ENCODE results near the gene TNFSF9.
"Not testable (repeated sequence)": the region's sequence is repeated elsewhere in the genome, so short reads cannot be mapped to it uniquely, and the experiment has no call there.

Gene TNFSF9

GRCh38 chr19:6576869-6577475, 46.1 kb downstream of the TNFSF9 start:
- H3K27ac ChIP-seq (ENCODE audit: insufficient read depth, low read depth, low read length, poor library complexity, severe bottlenecking) = no peak overlapping the region
- H3K36me3 ChIP-seq (ENCODE audit: control insufficient read depth, insufficient read depth, low read length) = no peaks in the 10 kb centered on the region
- no peaks in the 10 kb centered on the region for H3K27me3 ChIP-seq (ENCODE audit: control insufficient read depth, insufficient read depth, low read length, poor library complexity, severe bottlenecking)
- H3K4me3 ChIP-seq (ENCODE audit: insufficient read depth, low read depth, low read length) = no peak overlapping the region
- no peaks in the 10 kb centered on the region for H3K4me1 ChIP-seq (ENCODE audit: control insufficient read depth, insufficient read depth, low read length)
- no peaks in the 10 kb centered on the region for H3K9me3 ChIP-seq (ENCODE audit: control insufficient read depth, low read length)
- 78% methylated on average over 5 of the region's 5 CpGs for WGBS, 2 experiments

GRCh38 chr19:6577476-6578125, 46.8 kb downstream of the TNFSF9 start:
- Histone ChIP-seq H3K9me3 (ENCODE audit: control insufficient read depth, low read length) (no peaks in the 10 kb centered on the region), H3K27ac (ENCODE audit: insufficient read depth, low read depth, low read length, poor library complexity, severe bottlenecking) (no peak overlapping the region), H3K36me3 (ENCODE audit: control insufficient read depth, insufficient read depth, low read length) (no peaks in the 10 kb centered on the region), H3K4me3 (ENCODE audit: insufficient read depth, low read depth, low read length) (no peak overlapping the region), H3K27me3 (ENCODE audit: control insufficient read depth, insufficient read depth, low read length, poor library complexity, severe bottlenecking) (no peaks in the 10 kb centered on the region), H3K4me1 (ENCODE audit: control insufficient read depth, insufficient read depth, low read length) (no peaks in the 10 kb centered on the region)
- 88 to 89% methylated on average over 5 of the region's 5 CpGs for WGBS, 2 experiments

DNA sequence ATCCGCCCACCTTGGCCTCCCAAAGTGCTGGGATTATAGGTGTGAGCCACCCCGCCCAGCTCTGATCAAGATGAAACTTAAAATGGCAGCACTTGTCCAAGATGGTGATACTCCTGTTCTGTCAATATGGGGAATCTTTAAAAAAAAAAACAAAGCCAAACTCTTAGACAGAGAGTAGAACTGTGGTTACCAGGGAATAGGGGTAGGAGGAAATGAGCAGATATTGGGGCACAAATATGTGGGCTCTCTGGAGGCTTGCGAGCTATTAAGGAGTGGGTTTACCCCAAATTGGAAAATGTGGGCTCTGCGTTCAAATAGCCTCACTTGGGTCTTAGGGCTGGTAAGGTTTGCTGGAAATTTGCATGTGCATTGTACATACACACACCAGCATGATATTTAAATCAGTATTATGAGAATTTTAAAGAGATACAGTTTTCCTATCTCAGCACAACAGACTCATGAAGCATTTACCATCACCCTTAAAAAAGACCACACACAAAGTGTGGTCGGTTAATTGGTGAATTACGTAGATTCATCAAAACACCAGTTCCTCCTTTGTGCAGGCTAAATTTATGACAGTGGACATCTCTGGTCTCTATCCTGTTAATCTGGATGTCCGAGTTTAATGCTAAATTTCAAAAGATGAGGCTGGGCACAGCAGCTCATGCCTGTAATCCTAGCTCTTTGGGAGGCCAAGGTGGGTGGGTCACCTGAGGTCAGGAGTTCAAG, 48.8 kb downstream of the TNFSF9 start:
- no peak overlapping the region for H3K4me3 ChIP-seq (ENCODE audit: insufficient read depth, low read depth, low read length)
- 86 to 89% methylated on average over 7 of the region's 7 CpGs for WGBS, 2 experiments
- H3K36me3 ChIP-seq (ENCODE audit: control insufficient read depth, insufficient read depth, low read length) = no peaks in the 10 kb centered on the region
- no peak overlapping the region for H3K27ac ChIP-seq (ENCODE audit: insufficient read depth, low read depth, low read length, poor library complexity, severe bottlenecking)
- H3K9me3 ChIP-seq (ENCODE audit: control insufficient read depth, low read length) = no peaks in the 10 kb centered on the region
- H3K27me3 ChIP-seq (ENCODE audit: control insufficient read depth, insufficient read depth, low read length, poor library complexity, severe bottlenecking) = no peaks in the 10 kb centered on the region
- H3K4me1 ChIP-seq (ENCODE audit: control insufficient read depth, insufficient read depth, low read length) = no peaks in the 10 kb centered on the region

DNA sequence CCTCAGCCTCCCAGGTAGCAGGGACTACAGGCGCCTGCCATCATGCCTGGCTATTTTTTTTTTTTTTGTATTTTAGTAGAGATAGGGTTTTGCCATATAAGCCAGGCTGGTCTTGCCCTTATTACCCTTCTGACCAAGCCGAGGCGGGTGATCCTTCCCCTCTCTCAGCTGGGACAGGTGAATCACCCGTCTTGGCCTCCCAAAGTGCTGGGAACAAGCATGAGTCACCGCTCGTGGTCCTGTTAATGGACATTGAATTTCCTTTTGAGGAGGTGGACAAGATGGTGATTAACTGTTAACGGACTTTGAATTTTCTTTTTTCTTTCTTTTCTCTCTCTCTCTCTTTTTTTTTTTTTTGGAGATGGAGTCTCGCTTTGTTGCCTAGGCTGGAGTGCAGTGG, 49.5 kb downstream of the TNFSF9 start:
- H3K36me3 ChIP-seq (ENCODE audit: control insufficient read depth, insufficient read depth, low read length) = no peaks in the 10 kb centered on the region
- no peaks in the 10 kb centered on the region for H3K4me1 ChIP-seq (ENCODE audit: control insufficient read depth, insufficient read depth, low read length)
- no peak overlapping the region for H3K27ac ChIP-seq (ENCODE audit: insufficient read depth, low read depth, low read length, poor library complexity, severe bottlenecking)
- no peaks in the 10 kb centered on the region for H3K9me3 ChIP-seq (ENCODE audit: control insufficient read depth, low read length)
- H3K4me3 ChIP-seq (ENCODE audit: insufficient read depth, low read depth, low read length) = no peak overlapping the region
- H3K27me3 ChIP-seq (ENCODE audit: control insufficient read depth, insufficient read depth, low read length, poor library complexity, severe bottlenecking) = peaks cover 1% of the 10 kb centered on the region
- 69 to 75% methylated on average over 8 of the region's 8 CpGs for WGBS, 2 experiments

DNA sequence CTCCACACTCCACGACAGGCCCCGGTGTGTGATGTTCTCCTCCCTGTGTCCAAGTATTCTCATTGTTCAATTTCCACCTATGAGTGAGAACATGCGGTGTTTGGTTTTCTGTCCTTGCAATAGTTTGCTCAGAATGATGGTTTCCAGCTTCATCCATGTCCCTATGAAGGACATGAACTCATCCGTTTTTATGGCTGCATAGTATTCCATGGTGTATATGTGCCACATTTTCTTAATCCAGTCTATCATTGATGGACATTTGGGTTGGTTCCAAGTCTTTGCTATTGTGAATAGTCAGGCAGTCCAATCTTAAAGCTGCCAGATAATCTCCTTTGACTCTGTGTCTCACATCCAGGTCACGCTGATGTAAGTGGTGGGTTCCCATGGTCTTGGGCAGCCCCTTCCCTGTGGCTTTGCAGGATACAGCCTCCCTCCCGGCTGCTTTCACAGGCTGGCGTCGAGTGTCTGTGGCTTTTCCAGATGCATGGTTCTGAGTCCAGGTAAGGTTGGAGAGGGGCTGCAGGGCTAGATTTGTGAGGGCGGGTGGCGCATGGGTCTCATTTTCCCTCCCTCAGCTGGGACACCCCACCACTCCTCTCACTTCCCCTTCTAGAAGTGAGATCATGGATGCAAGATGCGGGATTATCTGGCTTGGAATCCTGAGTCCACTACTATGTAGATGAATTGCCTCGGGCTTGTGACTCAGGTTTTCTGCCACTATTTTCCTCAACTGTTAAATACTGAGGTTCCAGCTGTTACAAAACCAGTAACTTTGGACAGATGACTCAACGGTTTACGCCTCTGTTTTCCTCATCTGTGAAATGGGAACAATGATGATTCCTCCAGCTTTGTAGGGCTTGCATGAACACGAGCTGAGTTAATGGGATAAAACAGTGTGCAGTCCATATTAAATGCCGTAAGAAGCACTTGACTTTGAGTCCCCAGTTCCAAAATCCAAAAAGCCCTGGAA, 52.0 kb downstream of the TNFSF9 start:
- 83 to 86% methylated on average over 14 to 15 of the region's 16 CpGs for WGBS, 2 experiments
- peaks cover 26% of the 10 kb centered on the region for H3K27me3 ChIP-seq (ENCODE audit: control insufficient read depth, insufficient read depth, low read length, poor library complexity, severe bottlenecking)
- not testable (repeated sequence) for H3K4me3 ChIP-seq (ENCODE audit: insufficient read depth, low read depth, low read length)

More for the DNA sequence above, 52.0 kb downstream of the TNFSF9 start:
- not testable (repeated sequence) for H3K9me3 ChIP-seq (ENCODE audit: control insufficient read depth, low read length); H3K27ac ChIP-seq (ENCODE audit: insufficient read depth, low read depth, low read length, poor library complexity, severe bottlenecking); H3K36me3 ChIP-seq (ENCODE audit: control insufficient read depth, insufficient read depth, low read length); H3K4me1 ChIP-seq (ENCODE audit: control insufficient read depth, insufficient read depth, low read length)

Measured in ectodermal cell (in vitro differentiated cells).